ENCODE measurements around the gene OBSL1. TPM values are rescaled to one million over a fixed set of nuclear protein-coding genes. Genes with fewer than 3 reads are reported as not detected.

Gene OBSL1
- total RNA-seq, 3 donors from 2014 or later (not counting 1 experiment from before 2014, with no cell fraction given) = 0.07 to 8.8 (median 0.32) TPM

DNA sequence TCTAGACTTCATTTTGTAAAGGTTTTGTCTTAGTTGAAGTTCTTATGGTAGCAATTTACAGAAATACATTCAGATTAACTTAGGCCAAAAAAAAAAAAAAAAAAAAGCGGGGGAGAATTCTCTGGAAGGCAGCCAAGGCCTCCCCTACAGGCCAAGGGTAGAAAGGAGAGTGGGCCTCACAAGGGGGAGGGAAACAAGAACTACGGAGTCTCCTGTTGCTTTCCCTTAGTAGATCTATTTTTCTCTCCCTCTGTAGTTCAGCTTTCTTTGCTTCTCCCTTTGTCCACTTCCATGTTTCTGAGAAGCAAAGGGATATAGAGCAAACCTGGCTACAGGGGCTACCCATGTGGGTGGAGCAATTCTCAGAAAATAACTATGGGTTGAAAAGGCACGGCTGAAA, 23.9 kb upstream of the OBSL1 start:
- H3K9me3 ChIP-seq (ENCODE audit: control insufficient read depth, insufficient read depth, low read length) = no peaks in the 10 kb centered on the region
- Mint-ChIP-seq H3K27me3 (ENCODE audit: low read depth in 2 of 2) (peaks cover 10 to 19% of the 10 kb centered on the region in 2 donors), H3K27ac (no peak overlapping the region), H3K36me3 (no peaks in the 10 kb centered on the region), H3K4me3 (peak overlapping the region; percentile 60), H3K9me3 (no peaks in the 10 kb centered on the region), H3K4me1 (peaks cover 25 to 26% of the 10 kb centered on the region in 2 donors)
- intact Hi-C loops (cut with micrococcal nuclease) = no loop called here
- peaks cover 11% of the 10 kb centered on the region for H3K4me1 ChIP-seq (ENCODE audit: control insufficient read depth, insufficient read depth, low read length)
- no peak overlapping the region for H3K27ac ChIP-seq (ENCODE audit: low read length)
- TF ChIP-seq, protein P1, sequence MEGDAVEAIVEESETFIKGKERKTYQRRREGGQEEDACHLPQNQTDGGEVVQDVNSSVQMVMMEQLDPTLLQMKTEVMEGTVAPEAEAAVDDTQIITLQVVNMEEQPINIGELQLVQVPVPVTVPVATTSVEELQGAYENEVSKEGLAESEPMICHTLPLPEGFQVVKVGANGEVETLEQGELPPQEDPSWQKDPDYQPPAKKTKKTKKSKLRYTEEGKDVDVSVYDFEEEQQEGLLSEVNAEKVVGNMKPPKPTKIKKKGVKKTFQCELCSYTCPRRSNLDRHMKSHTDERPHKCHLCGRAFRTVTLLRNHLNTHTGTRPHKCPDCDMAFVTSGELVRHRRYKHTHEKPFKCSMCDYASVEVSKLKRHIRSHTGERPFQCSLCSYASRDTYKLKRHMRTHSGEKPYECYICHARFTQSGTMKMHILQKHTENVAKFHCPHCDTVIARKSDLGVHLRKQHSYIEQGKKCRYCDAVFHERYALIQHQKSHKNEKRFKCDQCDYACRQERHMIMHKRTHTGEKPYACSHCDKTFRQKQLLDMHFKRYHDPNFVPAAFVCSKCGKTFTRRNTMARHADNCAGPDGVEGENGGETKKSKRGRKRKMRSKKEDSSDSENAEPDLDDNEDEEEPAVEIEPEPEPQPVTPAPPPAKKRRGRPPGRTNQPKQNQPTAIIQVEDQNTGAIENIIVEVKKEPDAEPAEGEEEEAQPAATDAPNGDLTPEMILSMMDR (IDR thresholded peaks at IDR 0.05) = no peak
- H3K27me3 ChIP-seq (ENCODE audit: control insufficient read depth, insufficient read depth, low read length) = no peaks in the 10 kb centered on the region
- ATAC-seq (no peak), DNase-seq (no peak)
- H3K36me3 ChIP-seq (ENCODE audit: control insufficient read depth, insufficient read depth, low read length) = no peaks in the 10 kb centered on the region
- WGBS (ENCODE audit: insufficient coverage) = 25% methylated on average over 1 of the region's 3 CpGs
- H3K4me3 ChIP-seq (ENCODE audit: low read length) = no peak overlapping the region

DNA sequence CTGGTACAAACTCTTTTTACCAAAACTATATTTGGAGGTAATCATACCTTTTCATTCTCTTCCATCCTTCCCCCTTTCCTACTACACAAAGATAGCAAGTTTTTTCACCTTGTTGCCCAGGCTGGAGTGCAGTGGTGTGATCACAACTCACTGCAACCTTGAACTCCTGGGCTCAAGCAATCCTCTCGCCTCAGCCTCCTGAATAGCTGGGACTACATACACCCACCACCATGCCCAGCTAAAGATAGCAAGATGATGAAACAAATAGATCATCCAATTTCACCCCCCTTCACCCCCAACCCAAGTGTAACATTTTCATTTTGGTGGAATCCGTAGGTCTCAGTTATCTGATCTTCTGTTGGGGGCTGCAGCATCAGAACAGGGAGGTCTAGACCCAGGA, 21.8 kb upstream of the OBSL1 start:
- intact Hi-C loops (cut with micrococcal nuclease) = no loop called here
- TF ChIP-seq, protein P1 (IDR thresholded peaks at IDR 0.05) = no peak
- ATAC-seq (no peak), DNase-seq (no peak)
- peaks cover 7% of the 10 kb centered on the region for H3K4me1 ChIP-seq (ENCODE audit: control insufficient read depth, insufficient read depth, low read length)
- H3K4me3 Mint-ChIP-seq = no peak overlapping the region
- H3K9me3 ChIP-seq (ENCODE audit: control insufficient read depth, insufficient read depth, low read length) = no peaks in the 10 kb centered on the region
- 88% methylated on average over 2 of the region's 2 CpGs for WGBS (ENCODE audit: insufficient coverage)
- no peak overlapping the region for H3K27ac Mint-ChIP-seq
- no peaks in the 10 kb centered on the region for H3K36me3 Mint-ChIP-seq
- no peak overlapping the region for H3K4me3 ChIP-seq (ENCODE audit: low read length)
- no peaks in the 10 kb centered on the region for H3K36me3 ChIP-seq (ENCODE audit: control insufficient read depth, insufficient read depth, low read length)
- H3K27me3 ChIP-seq (ENCODE audit: control insufficient read depth, insufficient read depth, low read length) = no peaks in the 10 kb centered on the region
- no peaks in the 10 kb centered on the region for H3K9me3 Mint-ChIP-seq
- H3K4me1 Mint-ChIP-seq = peaks cover 12 to 13% of the 10 kb centered on the region in 2 donors
- H3K27ac ChIP-seq (ENCODE audit: low read length) = no peak overlapping the region
- H3K27me3 Mint-ChIP-seq (ENCODE audit: low read depth in 2 of 2) = peaks cover 10 to 24% of the 10 kb centered on the region in 2 donors

DNA sequence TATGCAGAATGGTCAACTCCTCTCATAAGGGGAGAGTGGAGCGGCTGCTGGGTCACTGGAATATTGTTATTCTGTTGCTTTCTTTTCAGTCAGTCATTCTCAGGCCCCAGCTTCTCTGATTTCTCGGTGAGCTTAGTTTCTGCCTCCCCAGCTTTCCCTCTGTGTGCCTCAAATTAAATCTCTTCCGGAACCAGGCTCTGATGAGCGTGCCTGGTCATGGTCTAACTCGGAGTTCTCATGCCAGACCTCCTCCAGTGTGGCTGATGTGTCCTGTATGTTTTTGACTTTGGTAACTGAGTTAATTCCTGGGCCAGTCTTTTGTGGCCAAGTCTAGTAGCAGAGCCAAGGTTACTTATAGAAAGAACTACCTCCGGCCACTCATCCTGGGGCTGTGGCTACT, 21.4 kb upstream of the OBSL1 start:
- H3K36me3 ChIP-seq (ENCODE audit: control insufficient read depth, insufficient read depth, low read length) = no peaks in the 10 kb centered on the region
- Mint-ChIP-seq H3K4me3 (no peak overlapping the region), H3K36me3 (no peaks in the 10 kb centered on the region), H3K27ac (no peak overlapping the region), H3K4me1 (peaks cover 8 to 9% of the 10 kb centered on the region in 2 donors), H3K27me3 (ENCODE audit: low read depth in 2 of 2) (peaks cover 10 to 24% of the 10 kb centered on the region in 2 donors), H3K9me3 (no peaks in the 10 kb centered on the region)
- no peak overlapping the region for H3K27ac ChIP-seq (ENCODE audit: low read length)
- WGBS (ENCODE audit: insufficient coverage) = 95% methylated on average over 6 of the region's 6 CpGs
- DNase-seq (no peak), ATAC-seq (no peak)
- H3K27me3 ChIP-seq (ENCODE audit: control insufficient read depth, insufficient read depth, low read length) = no peaks in the 10 kb centered on the region
- H3K4me1 ChIP-seq (ENCODE audit: control insufficient read depth, insufficient read depth, low read length) = peaks cover 4% of the 10 kb centered on the region
- no peak overlapping the region for H3K4me3 ChIP-seq (ENCODE audit: low read length)
- TF ChIP-seq, protein P1 (IDR thresholded peaks at IDR 0.05) = no peak
- no peaks in the 10 kb centered on the region for H3K9me3 ChIP-seq (ENCODE audit: control insufficient read depth, insufficient read depth, low read length)
- intact Hi-C loops (cut with micrococcal nuclease) = no loop called here

DNA sequence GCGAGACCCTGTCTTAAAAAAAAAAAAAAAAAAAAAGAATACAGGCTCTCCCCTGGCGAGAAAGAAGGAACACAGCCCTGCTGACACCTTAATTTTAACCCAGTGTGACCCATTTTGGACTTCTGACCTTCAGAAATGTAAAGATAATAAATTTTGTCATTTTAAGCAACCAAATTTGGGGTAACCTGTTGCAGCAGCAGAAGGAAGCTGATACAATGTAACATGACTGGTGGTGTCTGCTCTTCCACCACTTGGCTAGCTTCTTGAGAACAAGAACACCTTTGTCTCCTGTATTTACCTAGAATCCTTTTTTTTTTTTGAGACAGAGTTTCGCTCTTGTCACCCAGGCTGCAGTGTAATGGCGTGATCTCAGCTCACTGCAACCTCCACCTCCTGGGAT, 19.8 kb upstream of the OBSL1 start:
- WGBS (ENCODE audit: insufficient coverage) = 55% methylated on average over 4 of the region's 4 CpGs
- TF ChIP-seq, protein P1 (IDR thresholded peaks at IDR 0.05) = no peak
- ATAC-seq (no peak), DNase-seq (no peak)
- Histone ChIP-seq H3K4me3 (ENCODE audit: low read length) (no peak overlapping the region), H3K27ac (ENCODE audit: low read length) (no peak overlapping the region), H3K27me3 (ENCODE audit: control insufficient read depth, insufficient read depth, low read length) (no peaks in the 10 kb centered on the region), H3K36me3 (ENCODE audit: control insufficient read depth, insufficient read depth, low read length) (no peaks in the 10 kb centered on the region), H3K9me3 (ENCODE audit: control insufficient read depth, insufficient read depth, low read length) (no peaks in the 10 kb centered on the region), H3K4me1 (ENCODE audit: control insufficient read depth, insufficient read depth, low read length) (no peaks in the 10 kb centered on the region)
- Mint-ChIP-seq H3K27me3 (ENCODE audit: low read depth in 2 of 2) (peaks cover 15 to 32% of the 10 kb centered on the region in 2 donors), H3K27ac (no peak overlapping the region), H3K9me3 (no peaks in the 10 kb centered on the region), H3K36me3 (no peaks in the 10 kb centered on the region), H3K4me3 (no peak overlapping the region), H3K4me1 (no peaks in the 10 kb centered on the region)
- intact Hi-C loops (cut with micrococcal nuclease) = no loop called here
